HG03520 (cell line): ENCODE data around the gene KDELR1.

Experiments used
- ATAC-seq: cut with Tn5 transposase; IDR thresholded peaks from one replicate; pipeline ENCODE4 v1.9.1; 2021; ENCODE audit warnings: mild to moderate bottlenecking, moderate library complexity; ENCODE audit not compliant: unreplicated experiment

Gene KDELR1

GRCh38 chr19:48391100-48392005 is at the start of gene KDELR1:
KDELR1 (minus strand) TSS chr19:48391551; CDS start chr19:48391358, 193 bp downstream.
- ATAC-seq = peak; percentile 73

GRCh38 chr19:48436586-48436985 is 45.2 kb upstream of the KDELR1 start:
- no peak for ATAC-seq

GRCh38 chr19:48433337-48433736 is 42.0 kb upstream of the KDELR1 start:
- no peak for ATAC-seq

GRCh38 chr19:48428670-48429069 is 37.3 kb upstream of the KDELR1 start:
- no peak for ATAC-seq

GRCh38 chr19:48424694-48425219 is 33.4 kb upstream of the KDELR1 start:
- ATAC-seq = no peak

GRCh38 chr19:48421548-48421947 is 30.2 kb upstream of the KDELR1 start:
- ATAC-seq = no peak

- no peak for ATAC-seq
Observed at GRCh38 chr19:48419158-48419920, 28.0 kb upstream of the KDELR1 start.

GRCh38 chr19:48418317-48419064 is 27.1 kb upstream of the KDELR1 start:
- no peak for ATAC-seq

GRCh38 chr19:48417421-48417820 is 26.1 kb upstream of the KDELR1 start:
- ATAC-seq = no peak

- no peak for ATAC-seq
Observed at GRCh38 chr19:48415806-48416221, 24.5 kb upstream of the KDELR1 start.

- ATAC-seq = no peak
Observed at GRCh38 chr19:48415395-48415794, 24.0 kb upstream of the KDELR1 start.

- no peak for ATAC-seq
Observed at GRCh38 chr19:48413879-48414587, 22.7 kb upstream of the KDELR1 start.

- no peak for ATAC-seq
Observed at GRCh38 chr19:48405850-48406249, 14.5 kb upstream of the KDELR1 start.

GRCh38 chr19:48405010-48405659 is 13.8 kb upstream of the KDELR1 start:
- no peak for ATAC-seq

- no peak for ATAC-seq
Observed at GRCh38 chr19:48403606-48404005, 12.3 kb upstream of the KDELR1 start.

GRCh38 chr19:48401287-48401686 is 9.9 kb upstream of the KDELR1 start:
- ATAC-seq = no peak

GRCh38 chr19:48400018-48400742 is 8.8 kb upstream of the KDELR1 start:
- no peak for ATAC-seq

GRCh38 chr19:48398375-48399235 is 7.3 kb upstream of the KDELR1 start:
- ATAC-seq = peak; percentile 45
